ENCODE results near the gene SCN5A.

The SCN5A gene

GRCh38 chr3:38522002-38522401 lies 127.5 kb downstream of the SCN5A start:
- no peaks in the 10 kb centered on the region for H3K4me1 ChIP-seq (ENCODE audit: control insufficient read depth, insufficient read depth, low read length)
- DNase-seq (ENCODE audit: low read depth) = no peak
- H3K4me3 ChIP-seq (ENCODE audit: low read length) = no peak overlapping the region
- no peaks in the 10 kb centered on the region for H3K9me3 ChIP-seq (ENCODE audit: control insufficient read depth, low read length)
- no peak overlapping the region for H3K9ac ChIP-seq (ENCODE audit: low read length)
- H3K27me3 ChIP-seq (replicated peaks; ENCODE audit: control insufficient read depth, insufficient read depth, low read length) = no peaks in the 10 kb centered on the region
- H3K36me3 ChIP-seq (ENCODE audit: control insufficient read depth, insufficient read depth, low read length, severe bottlenecking) = peaks cover 40% of the 10 kb centered on the region

- Histone ChIP-seq H3K4me1 (ENCODE audit: control insufficient read depth, insufficient read depth, low read length) (no peaks in the 10 kb centered on the region), H3K27me3 (replicated peaks; ENCODE audit: control insufficient read depth, insufficient read depth, low read length) (no peaks in the 10 kb centered on the region), H3K9me3 (ENCODE audit: control insufficient read depth, low read length) (no peaks in the 10 kb centered on the region), H3K4me3 (ENCODE audit: low read length) (no peak overlapping the region), H3K36me3 (ENCODE audit: control insufficient read depth, insufficient read depth, low read length, severe bottlenecking) (peaks cover 42% of the 10 kb centered on the region), H3K9ac (ENCODE audit: low read length) (no peak overlapping the region)
- DNase-seq (ENCODE audit: low read depth) = peak; percentile 85
Observed at GRCh38 chr3:38521391-38521987, 128.0 kb downstream of the SCN5A start.

- no peaks in the 10 kb centered on the region for H3K9me3 ChIP-seq (ENCODE audit: control insufficient read depth, low read length)
- DNase-seq (ENCODE audit: low read depth) = no peak
- H3K4me1 ChIP-seq (ENCODE audit: control insufficient read depth, insufficient read depth, low read length) = no peaks in the 10 kb centered on the region
- no peaks in the 10 kb centered on the region for H3K27me3 ChIP-seq (replicated peaks; ENCODE audit: control insufficient read depth, insufficient read depth, low read length)
- no peak overlapping the region for H3K4me3 ChIP-seq (ENCODE audit: low read length)
- no peak overlapping the region for H3K9ac ChIP-seq (ENCODE audit: low read length)
- peaks cover 25% of the 10 kb centered on the region for H3K36me3 ChIP-seq (ENCODE audit: control insufficient read depth, insufficient read depth, low read length, severe bottlenecking)
Observed at GRCh38 chr3:38519651-38520050, 129.8 kb downstream of the SCN5A start.

- Histone ChIP-seq H3K4me1 (ENCODE audit: control insufficient read depth, insufficient read depth, low read length) (no peaks in the 10 kb centered on the region), H3K36me3 (ENCODE audit: control insufficient read depth, insufficient read depth, low read length, severe bottlenecking) (peaks cover 24% of the 10 kb centered on the region)
- peak; percentile 70 for DNase-seq (ENCODE audit: low read depth)
Observed at GRCh38 chr3:38519000-38519399, 130.5 kb downstream of the SCN5A start.

GRCh38 chr3:38516669-38517068 lies 132.8 kb downstream of the SCN5A start:
- peaks cover 25% of the 10 kb centered on the region for H3K36me3 ChIP-seq (ENCODE audit: control insufficient read depth, insufficient read depth, low read length, severe bottlenecking)
- H3K4me1 ChIP-seq (ENCODE audit: control insufficient read depth, insufficient read depth, low read length) = no peaks in the 10 kb centered on the region
- no peak for DNase-seq (ENCODE audit: low read depth)
- H3K9me3 ChIP-seq (ENCODE audit: control insufficient read depth, low read length) = no peaks in the 10 kb centered on the region
- no peak overlapping the region for H3K4me3 ChIP-seq (ENCODE audit: low read length)
- H3K9ac ChIP-seq (ENCODE audit: low read length) = no peak overlapping the region
- H3K27me3 ChIP-seq (replicated peaks; ENCODE audit: control insufficient read depth, insufficient read depth, low read length) = no peaks in the 10 kb centered on the region

More at GRCh38 chr3:38519000-38519399, 130.5 kb downstream of the SCN5A start:
- Histone ChIP-seq H3K4me3 (ENCODE audit: low read length) (no peak overlapping the region), H3K27me3 (replicated peaks; ENCODE audit: control insufficient read depth, insufficient read depth, low read length) (no peaks in the 10 kb centered on the region), H3K9me3 (ENCODE audit: control insufficient read depth, low read length) (no peaks in the 10 kb centered on the region), H3K9ac (ENCODE audit: low read length) (no peak overlapping the region)

GRCh38 chr3:38515367-38515766 lies 134.1 kb downstream of the SCN5A start:
- Histone ChIP-seq H3K4me1 (ENCODE audit: control insufficient read depth, insufficient read depth, low read length) (no peaks in the 10 kb centered on the region), H3K9ac (ENCODE audit: low read length) (no peak overlapping the region), H3K27me3 (replicated peaks; ENCODE audit: control insufficient read depth, insufficient read depth, low read length) (no peaks in the 10 kb centered on the region), H3K9me3 (ENCODE audit: control insufficient read depth, low read length) (no peaks in the 10 kb centered on the region), H3K4me3 (ENCODE audit: low read length) (no peak overlapping the region), H3K36me3 (ENCODE audit: control insufficient read depth, insufficient read depth, low read length, severe bottlenecking) (peaks cover 35% of the 10 kb centered on the region)
- DNase-seq (ENCODE audit: low read depth) = no peak

- Histone ChIP-seq H3K27me3 (replicated peaks; ENCODE audit: control insufficient read depth, insufficient read depth, low read length) (no peaks in the 10 kb centered on the region), H3K4me3 (ENCODE audit: low read length) (no peak overlapping the region), H3K9me3 (ENCODE audit: control insufficient read depth, low read length) (no peaks in the 10 kb centered on the region), H3K4me1 (ENCODE audit: control insufficient read depth, insufficient read depth, low read length) (no peaks in the 10 kb centered on the region), H3K9ac (ENCODE audit: low read length) (no peak overlapping the region), H3K36me3 (ENCODE audit: control insufficient read depth, insufficient read depth, low read length, severe bottlenecking) (peaks cover 45% of the 10 kb centered on the region)
- no peak for DNase-seq (ENCODE audit: low read depth)
Observed at GRCh38 chr3:38511546-38511945, 137.9 kb downstream of the SCN5A start.

- Histone ChIP-seq H3K36me3 (ENCODE audit: control insufficient read depth, insufficient read depth, low read length, severe bottlenecking) (peaks cover 54% of the 10 kb centered on the region), H3K9me3 (ENCODE audit: control insufficient read depth, low read length) (no peaks in the 10 kb centered on the region), H3K4me1 (ENCODE audit: control insufficient read depth, insufficient read depth, low read length) (no peaks in the 10 kb centered on the region), H3K4me3 (ENCODE audit: low read length) (no peak overlapping the region), H3K27me3 (replicated peaks; ENCODE audit: control insufficient read depth, insufficient read depth, low read length) (no peaks in the 10 kb centered on the region), H3K9ac (ENCODE audit: low read length) (no peak overlapping the region)
- no peak for DNase-seq (ENCODE audit: low read depth)
Observed at GRCh38 chr3:38510631-38511030, 138.9 kb downstream of the SCN5A start.

- no peak for DNase-seq (ENCODE audit: low read depth)
- Histone ChIP-seq H3K9me3 (ENCODE audit: control insufficient read depth, low read length) (no peaks in the 10 kb centered on the region), H3K36me3 (ENCODE audit: control insufficient read depth, insufficient read depth, low read length, severe bottlenecking) (peaks cover 63% of the 10 kb centered on the region), H3K27me3 (replicated peaks; ENCODE audit: control insufficient read depth, insufficient read depth, low read length) (no peaks in the 10 kb centered on the region), H3K4me1 (ENCODE audit: control insufficient read depth, insufficient read depth, low read length) (no peaks in the 10 kb centered on the region), H3K9ac (ENCODE audit: low read length) (no peak overlapping the region), H3K4me3 (ENCODE audit: low read length) (no peak overlapping the region)
Observed at GRCh38 chr3:38509732-38510131, 139.8 kb downstream of the SCN5A start.

DNA sequence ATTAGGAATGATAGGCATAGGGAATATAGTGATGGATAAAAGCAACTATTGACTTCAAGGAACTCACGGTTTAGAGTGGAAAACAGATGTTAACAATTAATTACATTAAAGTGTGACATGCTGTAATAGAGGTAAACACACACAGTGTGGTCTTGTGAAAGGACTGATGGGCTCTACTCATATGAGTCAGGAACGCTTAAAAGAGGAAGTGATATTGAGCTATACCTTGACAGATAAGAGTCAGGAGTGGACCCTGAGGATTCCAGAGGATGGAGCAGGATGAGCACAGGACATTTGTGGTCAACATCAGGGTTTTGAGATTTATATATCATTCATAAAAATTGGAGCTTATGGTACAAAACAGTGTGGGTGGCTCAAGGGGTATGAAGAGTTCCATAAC lies 142.4 kb downstream of the SCN5A start:
- Histone ChIP-seq H3K27me3 (replicated peaks; ENCODE audit: control insufficient read depth, insufficient read depth, low read length) (no peaks in the 10 kb centered on the region), H3K4me3 (ENCODE audit: low read length) (no peak overlapping the region), H3K4me1 (ENCODE audit: control insufficient read depth, insufficient read depth, low read length) (no peaks in the 10 kb centered on the region), H3K36me3 (ENCODE audit: control insufficient read depth, insufficient read depth, low read length, severe bottlenecking) (peaks cover 75% of the 10 kb centered on the region), H3K9ac (ENCODE audit: low read length) (no peak overlapping the region), H3K9me3 (ENCODE audit: control insufficient read depth, low read length) (no peaks in the 10 kb centered on the region)
- no peak for DNase-seq (ENCODE audit: low read depth)

DNA sequence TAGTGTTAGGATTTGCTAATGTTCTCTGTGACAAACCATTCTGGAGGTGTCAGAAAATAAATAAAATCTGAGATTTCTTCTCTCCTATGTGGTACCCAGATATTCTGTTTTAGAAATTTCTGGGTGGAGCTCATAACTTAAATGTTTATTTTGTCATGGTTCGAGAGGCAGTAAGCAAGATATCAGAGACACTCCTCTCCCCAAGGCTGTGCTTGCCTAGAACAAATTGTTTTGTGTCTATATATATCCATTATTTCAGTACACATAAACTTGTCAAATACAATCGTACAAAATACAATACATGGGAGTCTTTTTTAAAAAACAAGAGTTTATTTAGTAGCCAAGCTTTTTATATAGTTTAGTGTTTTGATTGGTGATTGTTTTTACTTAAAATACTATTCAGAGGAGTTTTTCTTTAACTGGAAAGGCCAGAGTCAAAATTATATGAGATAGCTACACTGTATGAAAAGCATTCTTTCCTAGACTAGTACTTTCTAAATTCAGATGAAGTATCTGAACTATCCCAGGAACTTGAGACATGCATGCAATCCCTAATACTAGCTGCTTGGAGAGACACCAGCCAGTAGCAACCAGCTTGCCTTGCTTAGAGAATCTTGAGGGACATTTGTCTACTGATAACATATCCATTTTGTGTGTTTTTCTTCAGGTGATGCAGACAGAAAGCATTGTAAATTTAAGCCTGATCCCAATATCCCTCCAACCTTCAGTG lies 148.6 kb downstream of the SCN5A start:
- Histone ChIP-seq H3K36me3 (ENCODE audit: control insufficient read depth, insufficient read depth, low read length, severe bottlenecking) (peaks cover 51% of the 10 kb centered on the region), H3K27me3 (replicated peaks; ENCODE audit: control insufficient read depth, insufficient read depth, low read length) (no peaks in the 10 kb centered on the region), H3K4me1 (ENCODE audit: control insufficient read depth, insufficient read depth, low read length) (peaks cover 10% of the 10 kb centered on the region), H3K9me3 (ENCODE audit: control insufficient read depth, low read length) (no peaks in the 10 kb centered on the region), H3K9ac (ENCODE audit: low read length) (no peak overlapping the region), H3K4me3 (ENCODE audit: low read length) (no peak overlapping the region)
- peak; percentile 52 for DNase-seq (ENCODE audit: low read depth)

All from adipocyte (in vitro differentiated cells).